SK-N-SH (cell line): ENCODE results near the gene MBP. TPM values are rescaled to one million over a fixed set of nuclear protein-coding genes. Genes with fewer than 3 reads are reported as not detected.

Experiments used
- CTCF ChIA-PET: fragments of 300-600, 350-600 bp; formaldehyde crosslinking; extraction: SDS; loops from one replicate; lab custom pipeline; 2021; lab: Yijun Ruan, JAX
- POLR2A ChIA-PET: fragments of 350-600 bp; sonication (Branson Sonifier 250); formaldehyde crosslinking; extraction: SDS; loops from one replicate; lab custom pipeline; 2020; ENCODE audit warnings: antibody characterized with exemption, inconsistent platforms; lab: Yijun Ruan, JAX
- DNase-seq: peaks from one replicate; pipeline ENCODE4 v3.0.0; 2012
- H2AFZ ChIP-seq: fragments of 200-600 bp; sonication (generic); 2 replicates; pipeline ENCODE4 v1.8.1; 2016; ENCODE audit warnings: antibody characterized with exemption, mild to moderate bottlenecking, low read depth
- H3F3A ChIP-seq: fragments of 200-600 bp; sonication (generic); replicated peaks from 2 replicates; pipeline ENCODE3; 2016; ENCODE audit warnings: antibody characterized with exemption, mild to moderate bottlenecking; ENCODE audit not compliant: insufficient read depth
- H3K27ac ChIP-seq, 2 experiments: fragments of 200-500 bp in 1 of 2; fragments of 200-600 bp in 1 of 2; sonication (Bioruptor generic) in 1 of 2; sonication (generic), shearing (Covaris generic) in 1 of 2; 2 replicates each; pipeline versions ENCODE4 v1.5.1 to v1.6.1; 2014 to 2016; ENCODE audit warnings: low read depth in 2 of 2, inconsistent platforms in 1 of 2, low read length in 1 of 2, mild to moderate bottlenecking in 1 of 2, mixed read lengths in 1 of 2
- H3K27me3 ChIP-seq: fragments of 200-600 bp; sonication (generic), shearing (Covaris generic); 2 replicates; pipeline ENCODE4 v1.6.1; 2016; ENCODE audit warnings: mixed run types; ENCODE audit not compliant: insufficient read depth
- H3K36me3 ChIP-seq, 2 experiments: fragments of 200-500 bp in 1 of 2; fragments of 200-600 bp in 1 of 2; sonication (Bioruptor generic) in 1 of 2; sonication (generic) in 1 of 2; replicated peaks in 1 of 2; 2 replicates each; pipeline versions ENCODE3 to v1.5.1; 2014 to 2016; ENCODE audit warnings: low read length in 1 of 2, mild to moderate bottlenecking in 1 of 2; ENCODE audit not compliant: insufficient read depth in 2 of 2, control insufficient read depth in 1 of 2
- H3K4me1 ChIP-seq, 2 experiments: fragments of 200-500 bp in 1 of 2; fragments of 200-600 bp in 1 of 2; sonication (Bioruptor generic) in 1 of 2; sonication (generic), shearing (Covaris generic) in 1 of 2; 2 replicates each; pipeline versions ENCODE4 v1.5.1 to v1.6.1; 2014 to 2016; ENCODE audit warnings: low read depth in 1 of 2, low read length in 1 of 2, mixed run types in 1 of 2; ENCODE audit not compliant: insufficient read depth in 2 of 2, control insufficient read depth in 1 of 2
- H3K4me2 ChIP-seq: fragments of 200-600 bp; sonication (generic), shearing (Covaris generic); 2 replicates; pipeline ENCODE4 v1.6.1; 2017; ENCODE audit warnings: mixed run types
- H3K4me3 ChIP-seq, 2 experiments: fragments of 200-500 bp in 1 of 2; fragments of 200-600 bp in 1 of 2; sonication (Bioruptor generic) in 1 of 2; sonication (generic), shearing (Covaris generic) in 1 of 2; 2 replicates each; pipeline versions ENCODE4 v1.5.1 to v1.8.1; 2014 to 2016; ENCODE audit warnings: low read depth in 2 of 2, inconsistent platforms in 1 of 2, low read length in 1 of 2, mild to moderate bottlenecking in 1 of 2, mixed read lengths in 1 of 2, moderate library complexity in 1 of 2
- H3K79me2 ChIP-seq: fragments of 200-600 bp; sonication (generic); 2 replicates; pipeline ENCODE4 v1.8.1; 2017; ENCODE audit warnings: mild to moderate bottlenecking; ENCODE audit not compliant: insufficient read depth
- H3K9ac ChIP-seq: fragments of 200-600 bp; sonication (generic); 2 replicates; pipeline ENCODE4 v1.6.1; 2017; ENCODE audit warnings: mixed run types
- H3K9me2 ChIP-seq: fragments of 200-600 bp; sonication (generic); 2 replicates; pipeline ENCODE4 v1.6.1; 2017; ENCODE audit warnings: mixed run types
- H3K9me3 ChIP-seq: fragments of 200-600 bp; sonication (generic); 2 replicates; pipeline ENCODE4 v1.6.1; 2017; ENCODE audit warnings: mixed run types, mild to moderate bottlenecking, moderate library complexity
- H4K20me1 ChIP-seq: fragments of 200-600 bp; sonication (generic); 2 replicates; pipeline ENCODE4 v1.6.1; 2017; ENCODE audit warnings: mild to moderate bottlenecking, mixed run types; ENCODE audit not compliant: insufficient read depth
- EP300 ChIP-seq, 2 experiments: IDR thresholded peaks; 2 replicates each; pipeline versions ENCODE4 v1.4.0 to v1.6.1; 2012; ENCODE audit warnings: borderline replicate concordance in 1 of 2, low read depth in 1 of 2, low read length in 1 of 2
- EZH2phosphoT487 ChIP-seq: fragments of 200-600 bp; sonication (generic); IDR thresholded peaks from 2 replicates; pipeline ENCODE4 v1.6.1; 2017; ENCODE audit warnings: low read depth, mixed run types, mild to moderate bottlenecking, antibody characterized with exemption, moderate library complexity, borderline replicate concordance
- FOXJ3 ChIP-seq: sonication (generic); formaldehyde crosslinking; IDR thresholded peaks from 2 replicates; pipeline ENCODE4 v1.5.1; 2020; ENCODE audit warnings: mild to moderate bottlenecking, missing genetic modification reagents
- FOXM1 ChIP-seq: IDR thresholded peaks from 2 replicates; pipeline ENCODE4 v1.4.0; 2012; ENCODE audit warnings: low read depth, mild to moderate bottlenecking
- JUND ChIP-seq: IDR thresholded peaks from 2 replicates; pipeline ENCODE4 v1.4.0; 2012
- MEF2A ChIP-seq: IDR thresholded peaks from 2 replicates; pipeline ENCODE4 v1.4.0; 2012; ENCODE audit warnings: low read depth, borderline replicate concordance
- MXI1 ChIP-seq: IDR thresholded peaks from 2 replicates; pipeline ENCODE4 v1.6.1; 2012; ENCODE audit warnings: mild to moderate bottlenecking, low read depth, low read length, improper control_type of control experiment
- NRF1 ChIP-seq: IDR thresholded peaks from 2 replicates; pipeline ENCODE4 v1.6.1; 2012; ENCODE audit warnings: low read depth, mild to moderate bottlenecking, low read length
- RAD21 ChIP-seq: IDR thresholded peaks from 2 replicates; pipeline ENCODE4 v1.6.1; 2012; ENCODE audit warnings: mild to moderate bottlenecking, low read length
- RFX5 ChIP-seq: IDR thresholded peaks from 2 replicates; pipeline ENCODE4 v1.6.1; 2012; ENCODE audit warnings: mild to moderate bottlenecking, improper control_type of control experiment, low read length
- TCF12 ChIP-seq: IDR thresholded peaks from 2 replicates; pipeline ENCODE4 v1.4.0; 2012
- TEAD4 ChIP-seq: IDR thresholded peaks from 2 replicates; pipeline ENCODE4 v1.4.0; 2012; ENCODE audit warnings: mild to moderate bottlenecking, borderline replicate concordance; ENCODE audit not compliant: insufficient read depth
- YY1 ChIP-seq: IDR thresholded peaks from 2 replicates; pipeline ENCODE4 v1.4.0; 2012; ENCODE audit warnings: low read depth, mild to moderate bottlenecking
- WGBS: methylation state at CpG from one replicate; pipeline ENCODE4 v1.1.6; 2017; ENCODE audit warnings: low lambda C conversion rate; 5-methylcytosine and 5-hydroxymethylcytosine counted together
- polyA plus RNA-seq, 3 experiments: library from polyadenylated mRNA; depleted of rRNA; stranded (reverse); fragments of >200 nt; gene quantifications; 2 replicates each; pipeline ENCODE4 v1.2.3, GENCODE V29; 2012
- TF ChIP-seq, protein P1 (sequence below): fragments of 150-350 bp; IDR thresholded peaks from 2 replicates; pipeline ENCODE4 v1.6.1; 2017; ENCODE audit warnings: antibody characterized with exemption, low read length, low read depth, borderline replicate concordance
- TF ChIP-seq, protein P2 (sequence below): IDR thresholded peaks from 2 replicates; pipeline ENCODE4 v1.6.1; 2012; ENCODE audit warnings: mild to moderate bottlenecking, low read depth, low read length, moderate library complexity
- TF ChIP-seq, protein P3 (sequence below): fragments of 150-350 bp; IDR thresholded peaks from 2 replicates; pipeline ENCODE4 v1.6.1; 2016; ENCODE audit warnings: mild to moderate bottlenecking, low read depth, low read length
- TF ChIP-seq, protein P4 (sequence below): IDR thresholded peaks from 2 replicates; pipeline ENCODE4; 2012

The MBP gene
- polyA plus RNA-seq, 1 of the 3 experiments (the other 2 are of a cell fraction), result 1.6 TPM

DNA sequence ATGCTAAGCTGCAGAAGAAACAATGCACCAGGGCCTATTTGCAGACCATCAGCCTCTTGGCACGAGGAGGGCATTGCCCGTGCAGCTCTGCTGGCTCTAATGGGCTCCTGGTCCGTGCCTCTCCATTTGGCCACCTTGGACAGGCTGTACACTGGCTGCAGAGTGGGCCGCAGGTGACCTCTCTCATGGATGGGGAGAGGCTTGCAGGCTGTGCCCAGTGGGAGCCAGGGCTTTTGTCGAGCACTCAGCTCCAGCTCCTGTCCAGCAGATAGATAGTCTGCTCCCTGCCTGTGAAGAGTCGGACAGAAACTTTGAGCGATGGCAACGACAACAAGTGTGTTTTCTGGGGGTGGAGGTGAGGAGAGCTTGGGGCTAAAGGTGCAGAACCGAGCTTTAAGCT is 100.9 kb downstream of the MBP start:
- WGBS, result 78% methylated on average over 5 of the region's 9 CpGs
- Histone ChIP-seq H3K27ac (no peak overlapping the region), H3K4me1 (no peaks in the 10 kb centered on the region; a peak in 1 of 4 replicates), H3K4me3 (no peak overlapping the region), H3K27me3 (no peaks in the 10 kb centered on the region), H3K9ac (no peak overlapping the region), H3K9me2 (no peaks in the 10 kb centered on the region), H3K4me2 (no peak overlapping the region), H3K9me3 (no peaks in the 10 kb centered on the region), H4K20me1 (no peaks in the 10 kb centered on the region), H2AFZ (no peak overlapping the region), H3K79me2 (no peaks in the 10 kb centered on the region), H3F3A (no peaks in the 10 kb centered on the region), H3K36me3 (no peaks in the 10 kb centered on the region)
- TF ChIP-seq YY1, result no peak
- TF ChIP-seq RAD21, result no peak
- no peak for TF ChIP-seq EZH2phosphoT487
- TF ChIP-seq, protein P1, sequence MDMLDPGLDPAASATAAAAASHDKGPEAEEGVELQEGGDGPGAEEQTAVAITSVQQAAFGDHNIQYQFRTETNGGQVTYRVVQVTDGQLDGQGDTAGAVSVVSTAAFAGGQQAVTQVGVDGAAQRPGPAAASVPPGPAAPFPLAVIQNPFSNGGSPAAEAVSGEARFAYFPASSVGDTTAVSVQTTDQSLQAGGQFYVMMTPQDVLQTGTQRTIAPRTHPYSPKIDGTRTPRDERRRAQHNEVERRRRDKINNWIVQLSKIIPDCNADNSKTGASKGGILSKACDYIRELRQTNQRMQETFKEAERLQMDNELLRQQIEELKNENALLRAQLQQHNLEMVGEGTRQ, result no peak
- TF ChIP-seq TCF12, result no peak
- no peak for TF ChIP-seq MXI1
- TF ChIP-seq JUND, result no peak
- no peak for TF ChIP-seq TEAD4
- no peak for TF ChIP-seq NRF1
- TF ChIP-seq FOXM1, result no peak
- TF ChIP-seq, protein P2, sequence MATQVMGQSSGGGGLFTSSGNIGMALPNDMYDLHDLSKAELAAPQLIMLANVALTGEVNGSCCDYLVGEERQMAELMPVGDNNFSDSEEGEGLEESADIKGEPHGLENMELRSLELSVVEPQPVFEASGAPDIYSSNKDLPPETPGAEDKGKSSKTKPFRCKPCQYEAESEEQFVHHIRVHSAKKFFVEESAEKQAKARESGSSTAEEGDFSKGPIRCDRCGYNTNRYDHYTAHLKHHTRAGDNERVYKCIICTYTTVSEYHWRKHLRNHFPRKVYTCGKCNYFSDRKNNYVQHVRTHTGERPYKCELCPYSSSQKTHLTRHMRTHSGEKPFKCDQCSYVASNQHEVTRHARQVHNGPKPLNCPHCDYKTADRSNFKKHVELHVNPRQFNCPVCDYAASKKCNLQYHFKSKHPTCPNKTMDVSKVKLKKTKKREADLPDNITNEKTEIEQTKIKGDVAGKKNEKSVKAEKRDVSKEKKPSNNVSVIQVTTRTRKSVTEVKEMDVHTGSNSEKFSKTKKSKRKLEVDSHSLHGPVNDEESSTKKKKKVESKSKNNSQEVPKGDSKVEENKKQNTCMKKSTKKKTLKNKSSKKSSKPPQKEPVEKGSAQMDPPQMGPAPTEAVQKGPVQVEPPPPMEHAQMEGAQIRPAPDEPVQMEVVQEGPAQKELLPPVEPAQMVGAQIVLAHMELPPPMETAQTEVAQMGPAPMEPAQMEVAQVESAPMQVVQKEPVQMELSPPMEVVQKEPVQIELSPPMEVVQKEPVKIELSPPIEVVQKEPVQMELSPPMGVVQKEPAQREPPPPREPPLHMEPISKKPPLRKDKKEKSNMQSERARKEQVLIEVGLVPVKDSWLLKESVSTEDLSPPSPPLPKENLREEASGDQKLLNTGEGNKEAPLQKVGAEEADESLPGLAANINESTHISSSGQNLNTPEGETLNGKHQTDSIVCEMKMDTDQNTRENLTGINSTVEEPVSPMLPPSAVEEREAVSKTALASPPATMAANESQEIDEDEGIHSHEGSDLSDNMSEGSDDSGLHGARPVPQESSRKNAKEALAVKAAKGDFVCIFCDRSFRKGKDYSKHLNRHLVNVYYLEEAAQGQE, result no peak
- TF ChIP-seq, protein P3, sequence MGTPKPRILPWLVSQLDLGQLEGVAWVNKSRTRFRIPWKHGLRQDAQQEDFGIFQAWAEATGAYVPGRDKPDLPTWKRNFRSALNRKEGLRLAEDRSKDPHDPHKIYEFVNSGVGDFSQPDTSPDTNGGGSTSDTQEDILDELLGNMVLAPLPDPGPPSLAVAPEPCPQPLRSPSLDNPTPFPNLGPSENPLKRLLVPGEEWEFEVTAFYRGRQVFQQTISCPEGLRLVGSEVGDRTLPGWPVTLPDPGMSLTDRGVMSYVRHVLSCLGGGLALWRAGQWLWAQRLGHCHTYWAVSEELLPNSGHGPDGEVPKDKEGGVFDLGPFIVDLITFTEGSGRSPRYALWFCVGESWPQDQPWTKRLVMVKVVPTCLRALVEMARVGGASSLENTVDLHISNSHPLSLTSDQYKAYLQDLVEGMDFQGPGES, result no peak
- no peak for TF ChIP-seq MEF2A
- no peak for TF ChIP-seq FOXJ3 (CRISPR knock-in tag)
- TF ChIP-seq EP300 (IDR thresholded peaks at IDR 0.05; ENCODE audit: borderline replicate concordance in 1 of 2, low read depth in 1 of 2, low read length in 1 of 2), result no peak
- no peak for TF ChIP-seq RFX5
- TF ChIP-seq, protein P4, sequence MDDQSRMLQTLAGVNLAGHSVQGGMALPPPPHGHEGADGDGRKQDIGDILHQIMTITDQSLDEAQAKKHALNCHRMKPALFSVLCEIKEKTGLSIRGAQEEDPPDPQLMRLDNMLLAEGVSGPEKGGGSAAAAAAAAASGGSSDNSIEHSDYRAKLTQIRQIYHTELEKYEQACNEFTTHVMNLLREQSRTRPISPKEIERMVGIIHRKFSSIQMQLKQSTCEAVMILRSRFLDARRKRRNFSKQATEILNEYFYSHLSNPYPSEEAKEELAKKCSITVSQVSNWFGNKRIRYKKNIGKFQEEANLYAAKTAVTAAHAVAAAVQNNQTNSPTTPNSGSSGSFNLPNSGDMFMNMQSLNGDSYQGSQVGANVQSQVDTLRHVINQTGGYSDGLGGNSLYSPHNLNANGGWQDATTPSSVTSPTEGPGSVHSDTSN, result no peak
- CTCF ChIA-PET, result interaction anchor here (0.8 to 2.9 kb wide), 3 partner anchors 9 to 31 kb away, joined by 3 to 13 read pairs (median 3); no protein-coding TSS in a partner anchor
- DNase-seq, result no peak
- POLR2A ChIA-PET, result no interaction called here
